HCT116 (cell line): ENCODE data around the gene GNA12. TPM values are rescaled to one million over a fixed set of nuclear protein-coding genes. Genes with fewer than 3 reads are reported as not detected.

Source experiments
- ATAC-seq: fragments of 200-7000 bp; cut with Tn5 transposase; 2 replicates; pipeline ENCODE4 v1.9.1; 2020; ENCODE audit warnings: mild to moderate bottlenecking, moderate library complexity
- Bru-seq: library from RNA; stranded (reverse); fragments of 400-500 nt; gene quantifications from one replicate; lab custom pipeline; 2021; lab: Mats Ljungman, UMichigan
- BruChase-seq, 2 experiments: library from RNA; stranded (reverse); fragments of 400-500 nt; gene quantifications; one replicate each; lab custom pipeline; 2021; lab: Mats Ljungman, UMichigan
- BruUV-seq: library from RNA; stranded (reverse); fragments of 400-500 nt; replicated peaks from 2 replicates; lab custom pipeline; 2021; lab: Mats Ljungman, UMichigan
- CTCF ChIA-PET: fragments of 300-600 bp; sonication (Branson Sonifier 250); formaldehyde crosslinking; loops from one replicate; lab custom pipeline; 2021; ENCODE audit warnings: antibody characterized with exemption; lab: Charles Lee
- POLR2A ChIA-PET: fragments of 300-600, 350-600 bp; sonication (Branson Sonifier 250); formaldehyde crosslinking; loops from one replicate; lab custom pipeline; 2021; ENCODE audit warnings: antibody characterized with exemption; lab: Charles Lee
- RAD21 ChIA-PET, 2 experiments: fragments of 300-600 bp; sonication (Branson Sonifier 250); formaldehyde crosslinking; loops; one replicate each; lab custom pipeline; 2023; ENCODE audit warnings: low total read pairs in 2 of 2; ENCODE audit not compliant: uncharacterized antibody in 2 of 2, unreplicated experiment in 2 of 2, low non-redundant PET in 1 of 2; lab: Charles Lee
- DNase-seq: peaks from one replicate; pipeline ENCODE4 v3.0.0-alpha.2; 2010; ENCODE audit warnings: low read depth, low spot score
- H2AFZ ChIP-seq: fragments of 200-600 bp; shearing (Covaris generic), sonication (generic); 2 replicates; pipeline ENCODE4 v1.6.1; 2017; ENCODE audit warnings: low read depth, mixed run types, mixed read lengths, antibody characterized with exemption, low read length; ENCODE audit not compliant: poor library complexity, severe bottlenecking
- H3K27ac ChIP-seq: 2 replicates; pipeline ENCODE4 v1.5.1; 2012; ENCODE audit warnings: low read depth, low read length
- H3K27me3 ChIP-seq: fragments of 200-600 bp; sonication (generic); 2 replicates; pipeline ENCODE4 v1.6.1; 2016; ENCODE audit warnings: mixed run types, low read length, mixed read lengths; ENCODE audit not compliant: insufficient read depth
- H3K36me3 ChIP-seq, 2 experiments: fragments of 200-500 bp in 1 of 2; fragments of 200-600 bp in 1 of 2; sonication (Bioruptor generic) in 1 of 2; sonication (generic) in 1 of 2; 2 replicates each; pipeline versions ENCODE4 v1.5.1 to v1.6.1; 2014 to 2016; ENCODE audit warnings: low read length in 2 of 2, inconsistent platforms in 1 of 2, mixed read lengths in 1 of 2, mixed run types in 1 of 2; ENCODE audit not compliant: insufficient read depth in 2 of 2, control insufficient read depth in 1 of 2
- H3K4me1 ChIP-seq, 2 experiments: fragments of 200-600 bp in 1 of 2; sonication (generic) in 1 of 2; 2 replicates each; pipeline versions ENCODE4 v1.5.1 to v1.6.1; 2012 to 2017; ENCODE audit warnings: low read length in 2 of 2, inconsistent platforms in 1 of 2, mild to moderate bottlenecking in 1 of 2, mixed read lengths in 1 of 2, mixed run types in 1 of 2, moderate library complexity in 1 of 2; ENCODE audit not compliant: insufficient read depth in 2 of 2, control insufficient read depth in 1 of 2
- H3K4me2 ChIP-seq: fragments of 200-600 bp; sonication (generic); 2 replicates; pipeline ENCODE4 v1.6.1; 2017; ENCODE audit warnings: mixed run types, low read length, mixed read lengths
- H3K4me3 ChIP-seq, 2 experiments: fragments of 200-600 bp in 1 of 2; sonication (generic) in 1 of 2; replicated peaks in 1 of 2; 2 replicates each; pipeline ENCODE4 v1.5.1; 2011 to 2016; ENCODE audit warnings: low read length in 2 of 2, control low read depth in 1 of 2, low read depth in 1 of 2, mild to moderate bottlenecking in 1 of 2, mixed read lengths in 1 of 2, mixed run types in 1 of 2
- H3K79me2 ChIP-seq: fragments of 200-600 bp; sonication (generic); 2 replicates; pipeline ENCODE4 v1.6.1; 2017; ENCODE audit warnings: mild to moderate bottlenecking, mixed run types, low read length, moderate library complexity, mixed read lengths; ENCODE audit not compliant: insufficient read depth
- H3K9ac ChIP-seq: fragments of 200-600 bp; sonication (generic); 2 replicates; pipeline ENCODE4 v1.6.1; 2016; ENCODE audit warnings: low read length, mixed read lengths
- H3K9me2 ChIP-seq: fragments of 200-600 bp; sonication (generic), shearing (Covaris generic); 2 replicates; pipeline ENCODE4 v1.6.1; 2017; ENCODE audit warnings: mixed run types, mild to moderate bottlenecking, moderate library complexity; ENCODE audit not compliant: insufficient read depth
- H3K9me3 ChIP-seq, 2 experiments: fragments of 200-500 bp in 1 of 2; fragments of 200-600 bp in 1 of 2; sonication (Bioruptor generic) in 1 of 2; sonication (generic) in 1 of 2; 2 replicates each; pipeline ENCODE4 v1.6.1; 2014 to 2017; ENCODE audit warnings: low read length in 2 of 2, mixed read lengths in 2 of 2, inconsistent platforms in 1 of 2, low read depth in 1 of 2, mild to moderate bottlenecking in 1 of 2, mixed run types in 1 of 2, moderate library complexity in 1 of 2; ENCODE audit not compliant: control insufficient read depth in 1 of 2, insufficient read depth in 1 of 2
- H4K20me1 ChIP-seq: fragments of 200-600 bp; sonication (generic), shearing (Covaris generic); 2 replicates; pipeline ENCODE4 v1.6.1; 2017; ENCODE audit warnings: mixed run types, mild to moderate bottlenecking, moderate library complexity; ENCODE audit not compliant: insufficient read depth
- CBX3 ChIP-seq: IDR thresholded peaks from 2 replicates; pipeline ENCODE4 v1.6.1; 2012; ENCODE audit warnings: low read depth
- CEBPB ChIP-seq: IDR thresholded peaks from 2 replicates; pipeline ENCODE4 v1.6.1; 2012; ENCODE audit warnings: low read depth
- CTCF ChIP-seq, 3 experiments: fragments of 200-600 bp in 1 of 3; sonication (generic) in 1 of 3; IDR thresholded peaks in 2 of 3; conservative IDR thresholded peaks in 1 of 3; 2 replicates each; pipeline ENCODE4 v1.5.1; 2012 to 2017; ENCODE audit warnings: low read depth in 2 of 3, low read length in 2 of 3, antibody characterized with exemption in 1 of 3, borderline replicate concordance in 1 of 3, control low read depth in 1 of 3, mild to moderate bottlenecking in 1 of 3, mixed read lengths in 1 of 3, mixed run types in 1 of 3, moderate library complexity in 1 of 3; ENCODE audit not compliant: insufficient read depth in 1 of 3
- EGR1 ChIP-seq: IDR thresholded peaks from 2 replicates; pipeline ENCODE4 v1.6.1; 2012; ENCODE audit warnings: low read depth
- ELF1 ChIP-seq: IDR thresholded peaks from 2 replicates; pipeline ENCODE4 v1.6.1; 2012; ENCODE audit warnings: low read depth, borderline replicate concordance
- EZH2 ChIP-seq: fragments of 200-600 bp; sonication (generic); IDR thresholded peaks from 2 replicates; pipeline ENCODE4 v1.6.1; 2017; ENCODE audit warnings: antibody characterized with exemption, mixed run types
- EZH2phosphoT487 ChIP-seq: fragments of 200-600 bp; IDR thresholded peaks from 2 replicates; pipeline ENCODE4 v1.6.1; 2018; ENCODE audit warnings: antibody characterized with exemption, borderline replicate concordance
- FOSL1 ChIP-seq: IDR thresholded peaks from 2 replicates; pipeline ENCODE4 v1.6.1; 2012; ENCODE audit warnings: low read depth
- JUND ChIP-seq: IDR thresholded peaks from 2 replicates; pipeline ENCODE4 v1.6.1; 2012
- POLR2A ChIP-seq: IDR thresholded peaks from 2 replicates; pipeline ENCODE4 v1.7.0; 2011; ENCODE audit warnings: borderline replicate concordance; ENCODE audit not compliant: insufficient read depth, insufficient read length; ENCODE audit errors: extremely low read depth
- POLR2AphosphoS5 ChIP-seq: IDR thresholded peaks from 2 replicates; pipeline ENCODE4 v1.6.1; 2011; ENCODE audit warnings: mild to moderate bottlenecking, low read depth, low read length, moderate library complexity
- RAD21 ChIP-seq: IDR thresholded peaks from 2 replicates; pipeline ENCODE4 v1.6.1; 2012; ENCODE audit warnings: low read depth, mild to moderate bottlenecking
- REST ChIP-seq: IDR thresholded peaks from 2 replicates; pipeline ENCODE4 v1.6.1; 2012; ENCODE audit warnings: low read depth
- SIN3A ChIP-seq: IDR thresholded peaks from 2 replicates; pipeline ENCODE4 v1.6.1; 2012; ENCODE audit warnings: low read depth
- SP1 ChIP-seq: IDR thresholded peaks from 2 replicates; pipeline ENCODE4 v1.6.1; 2012; ENCODE audit warnings: low read depth
- SRF ChIP-seq: IDR thresholded peaks from 2 replicates; pipeline ENCODE4 v1.6.1; 2012; ENCODE audit warnings: low read depth
- YY1 ChIP-seq: IDR thresholded peaks from 2 replicates; pipeline ENCODE4 v1.6.1; 2011; ENCODE audit warnings: low read length, low read depth, moderate library complexity, mild to moderate bottlenecking; ENCODE audit not compliant: insufficient replicate concordance; ENCODE audit errors: extremely low read depth
- ZFX ChIP-seq: fragments of 450-650 bp; IDR thresholded peaks from 2 replicates; pipeline ENCODE4 v1.6.1; 2017
- ZNF274 ChIP-seq: fragments of 200-500 bp; sonication (Bioruptor generic); IDR thresholded peaks from 2 replicates; pipeline ENCODE4 v1.6.1; 2014; ENCODE audit warnings: mild to moderate bottlenecking, low read depth, low read length, inconsistent platforms
- intact Hi-C: fragments of 100-400 bp; cut with micrococcal nuclease; formaldehyde crosslinking; loops from 2 replicates; pipeline ENCODE4 v1.10.0; 2022
- long read RNA-seq: library from polyadenylated mRNA; unstranded; transcript quantifications from one replicate; pipeline ENCODE4 v2.0.0, GENCODE V29; 2021; ENCODE audit not compliant: unreplicated experiment
- polyA plus RNA-seq: library from polyadenylated mRNA; unstranded; fragments of >200 nt; gene quantifications from 2 replicates; pipeline ENCODE4 v1.2.1, GENCODE V29; 2012; ENCODE audit warnings: missing spikeins
- total RNA-seq: library from RNA; stranded (reverse); gene quantifications from one replicate; pipeline ENCODE4 v1.2.1, GENCODE V29; 2021; ENCODE audit not compliant: unreplicated experiment
- TF ChIP-seq, protein P1 (sequence below): IDR thresholded peaks from 2 replicates; pipeline ENCODE4 v1.6.1; 2012

Gene GNA12, protein sequence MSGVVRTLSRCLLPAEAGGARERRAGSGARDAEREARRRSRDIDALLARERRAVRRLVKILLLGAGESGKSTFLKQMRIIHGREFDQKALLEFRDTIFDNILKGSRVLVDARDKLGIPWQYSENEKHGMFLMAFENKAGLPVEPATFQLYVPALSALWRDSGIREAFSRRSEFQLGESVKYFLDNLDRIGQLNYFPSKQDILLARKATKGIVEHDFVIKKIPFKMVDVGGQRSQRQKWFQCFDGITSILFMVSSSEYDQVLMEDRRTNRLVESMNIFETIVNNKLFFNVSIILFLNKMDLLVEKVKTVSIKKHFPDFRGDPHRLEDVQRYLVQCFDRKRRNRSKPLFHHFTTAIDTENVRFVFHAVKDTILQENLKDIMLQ
- total RNA-seq (32.6 TPM), Bru-seq, nascent RNA (percentile 72 among the genes with signal in this experiment), BruChase-seq, experiment 1, labeled RNA remaining after a 6-hour chase (percentile 73 among the genes with signal in this experiment), BruChase-seq, experiment 2, labeled RNA remaining after a 2-hour chase (percentile 71 among the genes with signal in this experiment)
- polyA plus RNA-seq: 20.6 and 29.2 TPM in 2 replicates
- long read RNA-seq, full-length matches to known transcripts: 39 of 75 reads
- long read RNA-seq, partial matches to known transcripts: 6 of 75 reads
- long read RNA-seq, other reads (novel, unspliced or antisense): 30 of 75 reads

- CTCF ChIA-PET: no interaction called here
- peak within 1 kb of the TSS; percentile 94 for H3K4me2 ChIP-seq
- no peaks in the 10 kb centered on the region for H4K20me1 ChIP-seq
- RAD21 ChIA-PET: no interaction called here
- H3K9me3 ChIP-seq: no peaks in the 10 kb centered on the region
- BruUV-seq: TSS peak; percentile 56
- peak within 1 kb of the TSS; percentile 60 to 73 for H3K4me3 ChIP-seq
- ATAC-seq (peak; percentile 96), DNase-seq (peak; percentile 97)
- H3K36me3 ChIP-seq: no peaks in the 10 kb centered on the region; a peak in 1 of 4 replicates
- H3K9ac ChIP-seq: peak within 1 kb of the TSS; percentile 72
- intact Hi-C loops: no loop called here
- H3K79me2 ChIP-seq: peaks cover 38% of the 10 kb centered on the region
- peaks cover 0 to 26% of the 10 kb centered on the region in 2 experiments; a peak in 2 of 4 replicates for H3K4me1 ChIP-seq
- no peak within 1 kb of the TSS for H2AFZ ChIP-seq
- H3K27ac ChIP-seq: peak within 1 kb of the TSS; percentile 70; the same call in 1 of the 2 replicates
- POLR2A ChIA-PET: no interaction called here
- no peaks in the 10 kb centered on the region for H3K27me3 ChIP-seq
- H3K9me2 ChIP-seq: no peaks in the 10 kb centered on the region
- TF ChIP-seq REST (no peak), ELF1 (no peak), EZH2phosphoT487 (no peak), POLR2A (peak; percentile 68), EGR1 (no peak), CBX3 (no peak), FOSL1 (no peak), CTCF (IDR thresholded peaks at IDR 0.05 in 2 of 3, conservative IDR thresholded peaks at IDR 0.05 in 1 of 3; ENCODE audit: borderline replicate concordance in 1 of 3, insufficient read depth in 1 of 3, low read depth in 2 of 3, low read length in 2 of 3) (no peak), YY1 (no peak), ZNF274 (no peak), SRF (no peak), JUND (no peak), EZH2 (no peak), SIN3A (no peak), RAD21 (no peak), ZFX (peak; percentile 75), SP1 (peak; percentile 93), CEBPB (no peak), POLR2AphosphoS5 (peak; percentile 83)
- TF ChIP-seq, protein P1, sequence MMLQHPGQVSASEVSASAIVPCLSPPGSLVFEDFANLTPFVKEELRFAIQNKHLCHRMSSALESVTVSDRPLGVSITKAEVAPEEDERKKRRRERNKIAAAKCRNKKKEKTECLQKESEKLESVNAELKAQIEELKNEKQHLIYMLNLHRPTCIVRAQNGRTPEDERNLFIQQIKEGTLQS: no peak
Observed at GRCh38 chr7:2844153-2845033, at the start of gene GNA12. GNA12 (minus strand) TSS chr7:2844308; CDS start chr7:2844161, 147 bp downstream.
